Activated T-helper 1 cell treated with Interleukin-2 at 50 U/mL for 16 hours (primary cell): Measurements from ENCODE around the gene AKAP12.
"Not testable (repeated sequence)": the region's sequence is repeated elsewhere in the genome, so short reads cannot be mapped to it uniquely, and the experiment has no call there.

Experiments
- DNase-seq: peaks from one replicate; pipeline ENCODE4 v3.0.0-alpha.2; 2020; ENCODE audit warnings: low read depth

The AKAP12 gene

DNA sequence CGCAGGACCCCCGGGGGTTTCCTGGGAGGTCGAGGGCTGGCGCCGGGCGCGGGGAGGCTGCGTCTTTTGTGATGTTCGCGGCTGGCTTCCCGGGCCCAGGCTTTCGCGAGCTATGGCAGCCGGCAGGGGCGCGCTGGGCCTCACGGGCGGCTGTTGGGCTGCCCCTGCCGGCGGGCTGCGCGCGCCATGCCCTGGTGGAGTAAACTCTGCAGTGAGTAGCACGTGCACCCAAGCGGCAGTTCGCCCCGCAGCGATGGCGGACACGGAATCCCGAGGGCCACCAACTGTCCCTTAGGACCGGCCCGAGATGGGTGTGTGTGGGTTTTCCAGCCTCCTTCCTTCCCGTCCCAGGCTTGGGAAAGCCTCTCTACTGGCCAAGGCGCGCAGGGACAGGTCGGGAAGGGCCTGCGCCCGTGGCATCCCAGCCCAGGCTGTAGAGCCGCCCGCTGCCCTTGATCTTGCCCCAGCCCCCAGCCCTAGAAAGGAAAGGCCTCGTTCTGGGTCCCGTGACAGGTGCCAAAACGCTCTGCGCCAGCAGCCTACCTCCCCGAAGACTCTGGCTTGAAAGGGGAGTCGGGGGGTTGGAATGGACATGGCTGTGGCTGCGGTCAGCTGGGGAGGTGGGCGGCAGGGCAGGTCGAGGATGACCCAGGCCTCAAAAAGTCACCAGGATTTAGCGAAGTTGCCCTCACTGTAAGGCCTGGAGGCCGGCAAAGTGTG lies 101.9 kb downstream of the AKAP12 start:
- DNase-seq = no peak

DNA sequence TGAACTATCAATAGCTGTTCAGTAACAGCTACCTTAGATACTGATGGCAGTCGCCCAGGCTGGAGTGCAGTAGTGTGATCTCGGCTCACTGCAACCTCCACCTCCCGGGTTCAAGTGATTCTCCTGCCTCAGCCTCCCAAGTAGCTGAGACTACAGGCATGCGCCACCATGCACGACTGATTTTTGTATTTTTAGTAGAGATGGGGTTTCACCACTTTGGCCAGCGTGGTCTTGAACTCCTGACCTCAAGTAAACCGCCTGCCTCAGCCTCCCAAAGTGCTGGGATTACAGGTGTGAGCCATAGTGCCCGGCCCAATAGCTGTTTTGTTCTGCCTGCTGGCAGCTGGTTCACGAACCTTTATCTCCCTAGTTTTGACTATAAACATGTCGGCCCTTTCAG lies 103.0 kb downstream of the AKAP12 start:
- not testable (repeated sequence) for DNase-seq

DNA sequence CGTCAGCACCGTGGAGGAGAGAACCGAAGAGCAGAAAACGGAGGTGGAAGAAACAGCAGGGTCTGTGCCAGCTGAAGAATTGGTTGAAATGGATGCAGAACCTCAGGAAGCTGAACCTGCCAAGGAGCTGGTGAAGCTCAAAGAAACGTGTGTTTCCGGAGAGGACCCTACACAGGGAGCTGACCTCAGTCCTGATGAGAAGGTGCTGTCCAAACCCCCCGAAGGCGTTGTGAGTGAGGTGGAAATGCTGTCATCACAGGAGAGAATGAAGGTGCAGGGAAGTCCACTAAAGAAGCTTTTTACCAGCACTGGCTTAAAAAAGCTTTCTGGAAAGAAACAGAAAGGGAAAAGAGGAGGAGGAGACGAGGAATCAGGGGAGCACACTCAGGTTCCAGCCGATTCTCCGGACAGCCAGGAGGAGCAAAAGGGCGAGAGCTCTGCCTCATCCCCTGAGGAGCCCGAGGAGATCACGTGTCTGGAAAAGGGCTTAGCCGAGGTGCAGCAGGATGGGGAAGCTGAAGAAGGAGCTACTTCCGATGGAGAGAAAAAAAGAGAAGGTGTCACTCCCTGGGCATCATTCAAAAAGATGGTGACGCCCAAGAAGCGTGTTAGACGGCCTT lies 110.0 kb downstream of the AKAP12 start:
- no peak for DNase-seq

DNA sequence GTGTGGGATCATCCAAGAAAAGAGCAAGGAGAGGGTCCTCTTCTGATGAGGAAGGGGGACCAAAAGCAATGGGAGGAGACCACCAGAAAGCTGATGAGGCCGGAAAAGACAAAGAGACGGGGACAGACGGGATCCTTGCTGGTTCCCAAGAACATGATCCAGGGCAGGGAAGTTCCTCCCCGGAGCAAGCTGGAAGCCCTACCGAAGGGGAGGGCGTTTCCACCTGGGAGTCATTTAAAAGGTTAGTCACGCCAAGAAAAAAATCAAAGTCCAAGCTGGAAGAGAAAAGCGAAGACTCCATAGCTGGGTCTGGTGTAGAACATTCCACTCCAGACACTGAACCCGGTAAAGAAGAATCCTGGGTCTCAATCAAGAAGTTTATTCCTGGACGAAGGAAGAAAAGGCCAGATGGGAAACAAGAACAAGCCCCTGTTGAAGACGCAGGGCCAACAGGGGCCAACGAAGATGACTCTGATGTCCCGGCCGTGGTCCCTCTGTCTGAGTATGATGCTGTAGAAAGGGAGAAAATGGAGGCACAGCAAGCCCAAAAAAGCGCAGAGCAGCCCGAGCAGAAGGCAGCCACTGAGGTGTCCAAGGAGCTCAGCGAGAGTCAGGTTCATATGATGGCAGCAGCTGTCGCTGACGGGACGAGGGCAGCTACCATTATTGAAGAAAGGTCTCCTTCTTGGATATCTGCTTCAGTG lies 110.8 kb downstream of the AKAP12 start:
- DNase-seq = no peak

DNA sequence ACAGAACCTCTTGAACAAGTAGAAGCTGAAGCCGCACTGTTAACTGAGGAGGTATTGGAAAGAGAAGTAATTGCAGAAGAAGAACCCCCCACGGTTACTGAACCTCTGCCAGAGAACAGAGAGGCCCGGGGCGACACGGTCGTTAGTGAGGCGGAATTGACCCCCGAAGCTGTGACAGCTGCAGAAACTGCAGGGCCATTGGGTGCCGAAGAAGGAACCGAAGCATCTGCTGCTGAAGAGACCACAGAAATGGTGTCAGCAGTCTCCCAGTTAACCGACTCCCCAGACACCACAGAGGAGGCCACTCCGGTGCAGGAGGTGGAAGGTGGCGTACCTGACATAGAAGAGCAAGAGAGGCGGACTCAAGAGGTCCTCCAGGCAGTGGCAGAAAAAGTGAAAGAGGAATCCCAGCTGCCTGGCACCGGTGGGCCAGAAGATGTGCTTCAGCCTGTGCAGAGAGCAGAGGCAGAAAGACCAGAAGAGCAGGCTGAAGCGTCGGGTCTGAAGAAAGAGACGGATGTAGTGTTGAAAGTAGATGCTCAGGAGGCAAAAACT lies 111.5 kb downstream of the AKAP12 start:
- no peak for DNase-seq

DNA sequence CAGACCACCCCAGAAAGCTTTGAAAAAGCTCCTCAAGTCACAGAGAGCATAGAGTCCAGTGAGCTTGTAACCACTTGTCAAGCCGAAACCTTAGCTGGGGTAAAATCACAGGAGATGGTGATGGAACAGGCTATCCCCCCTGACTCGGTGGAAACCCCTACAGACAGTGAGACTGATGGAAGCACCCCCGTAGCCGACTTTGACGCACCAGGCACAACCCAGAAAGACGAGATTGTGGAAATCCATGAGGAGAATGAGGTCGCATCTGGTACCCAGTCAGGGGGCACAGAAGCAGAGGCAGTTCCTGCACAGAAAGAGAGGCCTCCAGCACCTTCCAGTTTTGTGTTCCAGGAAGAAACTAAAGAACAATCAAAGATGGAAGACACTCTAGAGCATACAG lies 112.0 kb downstream of the AKAP12 start:
- no peak for DNase-seq

DNA sequence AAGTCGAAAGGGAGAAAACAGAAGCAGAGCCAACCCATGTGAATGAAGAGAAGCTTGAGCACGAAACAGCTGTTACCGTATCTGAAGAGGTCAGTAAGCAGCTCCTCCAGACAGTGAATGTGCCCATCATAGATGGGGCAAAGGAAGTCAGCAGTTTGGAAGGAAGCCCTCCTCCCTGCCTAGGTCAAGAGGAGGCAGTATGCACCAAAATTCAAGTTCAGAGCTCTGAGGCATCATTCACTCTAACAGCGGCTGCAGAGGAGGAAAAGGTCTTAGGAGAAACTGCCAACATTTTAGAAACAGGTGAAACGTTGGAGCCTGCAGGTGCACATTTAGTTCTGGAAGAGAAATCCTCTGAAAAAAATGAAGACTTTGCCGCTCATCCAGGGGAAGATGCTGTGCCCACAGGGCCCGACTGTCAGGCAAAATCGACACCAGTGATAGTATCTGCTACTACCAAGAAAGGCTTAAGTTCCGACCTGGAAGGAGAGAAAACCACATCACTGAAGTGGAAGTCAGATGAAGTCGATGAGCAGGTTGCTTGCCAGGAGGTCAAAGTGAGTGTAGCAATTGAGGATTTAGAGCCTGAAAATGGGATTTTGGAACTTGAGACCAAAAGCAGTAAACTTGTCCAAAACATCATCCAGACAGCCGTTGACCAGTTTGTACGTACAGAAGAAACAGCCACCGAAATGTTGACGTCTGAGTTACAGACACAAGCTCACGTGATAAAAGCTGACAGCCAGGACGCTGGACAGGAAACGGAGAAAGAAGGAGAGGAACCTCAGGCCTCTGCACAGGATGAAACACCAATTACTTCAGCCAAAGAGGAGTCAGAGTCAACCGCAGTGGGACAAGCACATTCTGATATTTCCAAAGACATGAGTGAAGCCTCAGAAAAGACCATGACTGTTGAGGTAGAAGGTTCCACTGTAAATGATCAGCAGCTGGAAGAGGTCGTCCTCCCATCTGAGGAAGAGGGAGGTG lies 112.9 kb downstream of the AKAP12 start:
- no peak for DNase-seq

DNA sequence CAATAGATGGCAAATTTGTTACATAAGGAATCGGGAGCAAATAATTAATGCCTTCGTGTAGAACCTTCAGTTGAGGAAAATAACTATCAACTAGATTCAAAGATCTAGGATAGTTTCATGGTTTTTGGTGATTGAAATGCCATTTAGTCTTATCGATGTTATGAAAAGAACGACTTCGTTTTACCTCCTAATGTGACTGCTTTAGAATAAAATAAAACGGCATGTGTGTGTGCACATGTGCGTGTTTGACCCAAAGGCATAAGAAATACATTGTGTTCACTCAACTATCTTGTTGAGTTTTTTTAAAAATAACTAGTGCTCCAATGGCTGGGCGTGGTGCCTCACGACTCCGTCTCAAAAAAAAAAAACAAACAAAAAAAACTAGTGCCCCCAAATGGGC lies 114.0 kb downstream of the AKAP12 start:
- DNase-seq = no peak

DNA sequence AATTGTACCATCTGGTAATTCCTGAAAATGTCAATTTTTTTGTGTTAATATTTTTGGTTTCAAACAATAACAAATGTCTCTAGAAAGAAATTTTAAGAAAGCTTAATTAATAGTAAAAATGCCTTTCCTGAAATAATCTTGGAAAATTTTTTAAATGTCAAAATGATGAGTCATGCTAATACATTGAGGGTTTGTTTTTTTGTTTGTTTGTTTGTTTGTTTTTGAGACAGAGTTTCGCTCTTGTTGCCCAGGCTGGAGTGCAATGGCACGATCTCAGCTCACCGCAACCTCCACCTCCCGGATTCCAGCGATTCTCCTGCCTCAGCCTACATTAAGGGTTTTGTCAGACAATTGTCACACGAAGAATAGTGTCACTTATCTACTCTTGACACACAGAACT lies 117.2 kb downstream of the AKAP12 start:
- DNase-seq = not testable (repeated sequence)

DNA sequence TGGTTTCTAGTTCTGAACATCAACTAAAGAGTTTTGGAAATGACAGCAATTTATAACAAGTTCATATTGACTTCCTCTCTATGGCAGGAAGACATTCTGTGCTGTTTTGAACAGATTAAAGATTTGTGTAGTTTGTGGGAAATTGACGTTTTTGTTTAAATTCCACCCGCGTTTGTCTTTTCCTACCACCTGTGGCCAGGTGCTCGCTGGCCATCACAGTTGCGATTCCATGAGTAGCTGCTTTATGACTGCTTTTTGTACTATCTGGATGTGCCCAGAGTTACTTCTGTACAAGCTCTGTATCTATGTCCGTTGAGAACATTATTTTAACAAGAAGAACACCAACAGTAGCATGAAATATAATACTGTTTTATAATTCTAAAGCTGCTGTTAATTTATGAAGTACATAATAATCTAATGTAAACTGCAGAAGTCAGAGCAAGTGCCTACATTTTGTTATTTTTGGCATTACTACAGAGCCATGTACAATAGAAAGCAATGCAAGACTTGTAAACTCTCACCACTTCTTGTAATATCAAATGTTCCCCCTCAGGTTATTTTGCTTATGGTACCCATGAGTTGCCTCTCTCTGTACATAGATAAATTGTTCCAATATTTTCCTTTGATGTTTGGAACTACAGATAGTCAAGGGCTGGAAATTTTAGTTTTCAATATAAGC lies 118.1 kb downstream of the AKAP12 start:
- no peak for DNase-seq

DNA sequence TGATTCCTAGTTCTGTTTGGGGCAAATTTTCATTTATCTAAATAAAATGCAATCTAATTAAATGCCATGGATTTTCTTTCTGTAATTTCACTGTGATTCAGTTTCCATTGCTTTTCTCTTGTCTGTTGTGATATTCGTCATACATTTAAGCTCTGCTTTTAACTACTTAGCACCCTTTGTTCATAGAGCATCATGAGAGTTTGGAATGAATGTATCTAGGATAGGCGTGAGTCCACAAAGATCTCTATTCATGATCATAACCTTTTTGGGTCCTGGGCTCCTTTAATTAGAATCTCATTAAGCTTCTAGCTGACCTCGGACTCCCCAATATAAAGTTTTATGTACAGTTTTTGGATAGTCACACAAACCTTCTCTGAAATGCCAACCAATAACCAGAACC lies 118.7 kb downstream of the AKAP12 start:
- no peak for DNase-seq

DNA sequence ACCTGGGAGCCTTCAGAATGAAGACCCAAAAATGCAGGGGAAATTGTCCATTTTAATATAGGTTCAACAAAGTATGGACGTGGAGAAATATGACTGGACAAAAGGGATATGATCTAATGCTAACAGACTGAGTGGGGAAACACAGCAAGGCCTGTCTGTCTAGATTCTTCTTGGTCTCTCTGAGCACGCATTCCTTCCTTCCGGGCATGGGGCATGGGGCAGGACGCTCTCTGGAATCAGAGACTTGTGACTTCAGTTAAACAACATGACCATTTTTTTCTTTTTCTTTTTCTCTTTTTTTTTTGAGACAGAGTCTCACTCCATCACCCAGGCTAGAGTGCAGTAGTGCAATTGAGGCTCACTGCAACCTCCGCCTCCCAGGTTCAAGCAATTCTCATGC lies 119.7 kb downstream of the AKAP12 start:
- no peak for DNase-seq

DNA sequence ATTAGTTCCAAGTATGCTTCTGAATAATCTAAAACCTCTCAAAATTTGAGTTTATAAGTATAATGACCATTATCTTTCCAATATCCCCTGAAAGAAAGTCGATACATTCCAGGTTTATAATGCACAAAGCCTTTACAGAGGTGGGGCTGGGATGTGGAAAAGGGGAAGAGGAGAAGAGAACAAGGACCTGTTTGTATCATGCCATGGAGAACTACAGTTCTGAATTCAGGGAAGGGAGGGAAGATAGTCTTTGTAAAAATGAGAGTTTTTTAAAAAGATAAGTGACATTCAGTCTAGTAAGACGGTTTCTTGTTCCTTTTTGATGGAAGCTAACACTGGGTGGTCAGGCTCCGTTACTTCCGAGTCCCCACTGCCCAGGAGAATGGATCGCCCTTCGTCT lies 125.5 kb downstream of the AKAP12 start:
- DNase-seq = no peak

DNA sequence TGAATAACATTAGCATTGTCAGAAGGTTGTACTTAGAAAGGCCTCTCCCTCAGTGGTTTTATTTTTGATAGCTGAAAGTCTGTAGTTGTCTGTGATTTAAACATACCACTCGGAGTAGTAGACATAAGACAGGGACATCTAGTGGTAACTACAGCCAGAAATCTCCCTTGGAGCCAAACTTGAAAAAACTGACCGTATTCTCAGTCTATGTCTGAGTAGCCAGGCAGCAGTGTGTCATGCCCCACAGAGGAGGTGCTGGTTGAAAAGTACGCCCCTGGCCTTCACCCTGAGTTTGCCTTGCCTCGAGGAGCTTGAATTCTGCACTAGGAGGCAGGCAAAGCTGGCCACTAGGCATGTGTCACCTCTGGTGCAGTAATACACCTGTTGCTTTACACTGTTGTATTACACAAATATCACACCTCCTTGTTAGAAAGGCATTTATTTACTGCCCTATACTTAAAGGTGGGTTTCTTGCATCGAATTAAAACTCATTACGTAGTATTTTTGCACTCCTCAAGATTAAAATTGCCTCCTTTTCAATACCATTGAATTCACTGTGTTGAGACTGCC lies 130.8 kb downstream of the AKAP12 start:
- DNase-seq = no peak

DNA sequence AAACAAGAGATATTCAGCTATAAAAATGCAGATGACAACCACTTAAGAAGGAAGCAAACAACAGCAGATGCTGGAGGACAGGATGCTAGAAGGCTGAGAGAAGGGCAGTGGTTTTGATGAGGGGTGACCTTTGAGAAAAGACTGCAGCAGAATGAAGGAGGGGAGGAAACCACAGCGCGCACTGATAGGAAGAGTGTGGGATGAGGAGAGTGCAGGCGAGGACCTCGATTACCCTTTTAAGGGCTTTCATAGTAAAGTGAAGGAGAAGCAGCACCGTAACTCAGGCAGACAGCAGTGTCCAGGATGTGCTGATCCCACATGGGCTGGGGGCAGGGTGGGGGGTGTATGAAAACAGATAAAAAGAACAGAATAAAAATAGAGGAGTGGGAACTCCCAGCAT lies 132.4 kb downstream of the AKAP12 start:
- no peak for DNase-seq

DNA sequence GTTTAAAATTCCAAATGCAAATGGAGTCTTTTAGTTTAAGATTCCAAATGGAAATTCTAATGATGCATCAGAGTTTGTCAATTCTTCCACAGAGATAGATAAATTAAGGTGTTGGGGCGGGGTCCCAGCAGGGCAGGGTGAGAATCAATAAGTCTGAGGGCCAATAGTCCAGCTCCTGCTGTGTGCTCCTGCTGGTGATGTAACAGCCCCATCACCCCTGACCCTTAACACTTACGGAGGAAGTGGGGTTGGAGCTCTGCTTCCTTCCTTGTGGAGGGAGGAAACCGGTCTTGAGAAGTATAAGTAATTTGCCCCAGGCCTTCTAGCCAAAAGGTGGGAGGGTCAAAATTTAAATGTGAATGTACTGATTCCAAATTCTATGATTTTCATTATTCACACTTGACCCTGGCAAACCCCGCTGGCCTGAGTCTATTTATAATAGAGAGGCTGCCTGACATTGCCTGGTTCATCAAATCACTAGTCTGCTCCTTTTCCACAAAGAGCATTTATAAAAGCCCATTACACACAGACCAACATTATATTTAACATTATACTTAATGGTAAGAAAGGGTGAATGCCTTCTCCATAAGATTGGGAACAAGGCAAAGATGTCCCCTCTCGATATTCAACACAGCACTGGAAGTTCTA lies 134.4 kb downstream of the AKAP12 start:
- no peak for DNase-seq

DNA sequence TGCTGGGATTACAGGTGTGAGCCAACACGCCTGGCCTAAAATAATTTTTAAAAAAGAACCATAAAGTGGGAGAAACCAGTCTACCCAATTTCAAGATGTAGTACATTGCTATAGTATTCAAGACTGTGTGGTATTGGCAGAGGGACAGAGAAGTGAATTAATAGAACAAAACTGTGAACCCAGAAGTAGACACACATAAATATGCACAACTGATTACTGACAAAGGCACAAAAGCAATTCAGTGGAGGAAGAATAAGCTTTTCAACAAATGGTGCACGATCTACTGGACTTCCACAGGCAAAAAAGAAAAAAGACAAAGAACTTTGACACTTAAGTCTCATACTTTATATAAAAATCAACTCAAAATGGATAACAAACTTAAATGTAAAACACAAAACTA lies 136.1 kb downstream of the AKAP12 start:
- no peak for DNase-seq

DNA sequence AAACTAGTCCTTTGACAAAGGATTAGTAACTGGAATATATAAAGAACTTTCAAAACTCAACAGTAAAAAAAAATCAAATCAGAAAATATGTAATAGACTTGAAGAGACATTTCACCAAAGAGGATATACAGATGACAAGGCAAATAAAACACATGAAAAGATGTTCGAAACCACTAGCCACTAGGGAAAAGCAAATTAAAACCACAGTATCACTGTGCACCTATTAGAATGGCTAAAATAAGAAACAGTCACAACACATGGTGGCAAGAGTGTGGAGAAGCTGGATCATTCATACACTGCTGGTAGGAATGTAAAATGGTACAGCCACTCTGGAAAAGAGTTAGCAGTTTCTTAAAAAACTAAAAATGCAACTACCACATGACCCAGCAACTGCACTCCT lies 136.7 kb downstream of the AKAP12 start:
- DNase-seq = no peak

DNA sequence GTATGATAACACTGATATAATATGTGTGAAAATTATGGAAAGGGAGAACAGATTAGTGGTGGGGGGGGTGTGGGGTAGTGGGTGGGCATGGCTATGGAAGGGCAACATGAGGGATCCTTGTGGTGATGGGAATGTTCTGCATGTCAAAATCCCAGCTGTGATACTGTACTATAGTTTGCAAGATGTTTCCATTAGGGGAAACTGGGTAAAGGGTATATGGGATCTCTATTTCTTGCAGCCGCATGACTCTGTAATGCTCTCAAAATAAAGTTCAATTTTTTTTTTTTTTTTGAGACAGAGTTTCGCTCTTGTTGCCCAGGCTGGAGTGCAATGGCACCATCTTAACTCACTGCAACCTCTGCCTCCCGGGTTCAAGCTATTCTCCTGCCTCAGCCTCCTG lies 137.3 kb downstream of the AKAP12 start:
- no peak for DNase-seq
